GM18907 (cell line): ENCODE data around the gene PNPLA7.
"Not testable (repeated sequence)": the region's sequence is repeated elsewhere in the genome, so short reads cannot be mapped to it uniquely, and the experiment has no call there.

ENCODE experiments used
- ATAC-seq: cut with Tn5 transposase; IDR thresholded peaks from one replicate; pipeline ENCODE4 v1.9.1; 2021; ENCODE audit warnings: mild to moderate bottlenecking, moderate library complexity; ENCODE audit not compliant: unreplicated experiment

PNPLA7 gene

DNA sequence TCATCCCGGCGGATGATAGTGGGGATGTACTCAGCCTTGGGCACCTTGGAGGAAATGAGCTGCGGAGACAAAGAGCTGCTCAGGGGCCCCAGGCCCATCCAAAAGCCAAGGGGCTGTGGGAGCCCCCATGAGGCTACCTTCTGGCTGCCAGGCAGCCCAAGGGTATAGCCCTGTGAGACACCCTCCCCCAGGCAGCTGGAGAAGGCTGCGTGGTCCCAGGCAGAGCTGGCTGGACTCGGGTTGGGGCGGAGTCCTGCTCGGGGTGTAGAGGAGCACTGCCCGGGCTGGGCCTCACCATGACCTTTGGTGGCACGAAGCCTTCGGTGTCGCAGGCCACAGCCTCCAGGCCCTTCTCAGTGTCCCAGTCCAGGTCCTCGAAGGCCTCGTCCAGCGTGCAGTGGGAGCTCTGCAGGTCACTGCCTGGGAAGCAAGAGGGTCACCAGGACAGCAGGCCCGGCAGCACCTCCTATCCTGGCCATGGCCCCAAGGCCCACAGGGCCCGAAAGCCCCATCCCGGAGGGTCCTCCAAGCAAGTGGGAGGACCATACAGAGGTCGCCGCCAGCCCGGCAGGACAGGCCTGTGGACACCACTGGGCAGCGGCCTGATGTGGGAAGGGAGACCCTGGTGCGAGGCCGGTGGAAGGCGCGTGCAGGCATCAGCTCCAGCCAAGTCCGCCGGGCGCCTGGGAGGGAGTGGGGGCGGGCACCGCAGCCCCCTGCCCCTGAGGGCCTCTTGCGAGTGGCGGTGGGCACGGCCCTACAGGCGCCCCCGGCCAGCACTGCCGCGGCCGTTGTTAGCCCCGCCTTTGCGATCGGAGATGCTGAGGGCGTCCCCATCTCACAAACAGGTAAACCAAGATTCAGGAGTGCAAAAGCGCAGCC is 97.2 kb downstream of the PNPLA7 start:
- ATAC-seq, result peak; percentile 1

DNA sequence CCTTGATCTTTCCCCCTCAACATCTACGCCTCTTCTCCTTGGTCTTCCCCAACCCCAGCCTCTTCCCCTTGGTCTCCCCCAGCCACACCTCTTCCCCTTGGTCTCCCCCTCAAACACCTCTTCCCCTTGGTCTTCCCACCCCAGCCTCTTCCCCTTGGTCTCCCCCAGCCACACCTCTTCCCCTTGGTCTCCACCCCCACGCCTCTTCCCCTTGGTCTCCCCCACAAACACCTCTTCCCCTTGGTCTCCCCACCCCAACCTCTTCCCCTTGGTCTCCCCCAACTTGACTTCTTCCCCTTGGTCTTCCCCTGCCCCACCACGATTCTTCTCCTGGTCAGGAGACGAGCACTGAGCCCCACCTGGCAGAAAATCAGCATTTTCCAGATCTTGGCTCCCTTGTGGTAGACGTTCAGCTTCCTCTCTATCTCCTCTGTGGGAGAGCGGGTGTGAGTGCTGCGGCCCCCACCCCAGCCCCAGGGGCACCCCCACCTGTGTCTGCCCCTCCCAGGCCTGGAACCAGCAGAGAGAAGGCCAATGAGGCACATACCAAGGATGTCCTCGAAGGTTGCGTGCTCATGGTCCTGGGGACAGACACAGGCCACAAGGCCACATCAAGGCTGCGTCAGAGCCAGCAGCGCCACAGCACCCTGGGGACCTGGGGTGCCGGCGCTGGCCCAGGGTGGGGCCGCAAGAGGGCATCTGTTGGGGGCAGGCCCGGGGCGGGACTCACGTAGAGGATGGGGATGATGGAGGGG is 98.0 kb downstream of the PNPLA7 start:
- no peak for ATAC-seq

DNA sequence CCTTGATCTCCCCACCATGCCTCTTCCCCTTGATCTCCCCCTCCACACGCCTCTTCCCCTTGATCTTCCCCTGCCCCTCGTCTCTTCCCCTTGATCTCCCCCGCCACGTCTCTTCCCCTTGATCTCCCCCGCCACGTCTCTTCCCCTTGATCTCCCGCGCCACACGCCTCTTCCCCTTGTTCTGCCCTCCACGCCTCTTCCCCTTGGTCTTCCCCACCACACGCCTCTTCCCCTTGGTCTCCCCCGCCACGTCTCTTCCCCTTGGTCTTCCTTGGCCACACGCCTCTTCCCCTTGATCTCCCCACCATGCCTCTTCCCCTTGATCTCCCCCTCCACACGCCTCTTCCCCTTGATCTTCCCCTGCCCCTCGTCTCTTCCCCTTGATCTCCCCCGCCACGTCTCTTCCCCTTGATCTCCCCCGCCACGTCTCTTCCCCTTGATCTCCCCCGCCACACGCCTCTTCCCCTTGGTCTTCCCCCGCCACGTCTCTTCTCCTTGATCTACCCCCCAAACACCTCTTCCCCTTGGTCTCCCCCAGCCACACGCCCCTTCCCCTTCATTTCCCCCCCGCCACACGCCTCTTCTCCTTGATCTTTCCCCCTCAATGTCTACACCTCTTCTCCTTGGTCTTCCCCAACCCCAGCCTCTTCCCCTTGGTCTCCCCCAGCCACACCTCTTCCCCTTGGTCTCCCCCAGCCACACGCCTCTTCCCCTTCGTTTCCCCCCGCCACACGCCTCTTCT is 98.8 kb downstream of the PNPLA7 start:
- ATAC-seq, result not testable (repeated sequence)

DNA sequence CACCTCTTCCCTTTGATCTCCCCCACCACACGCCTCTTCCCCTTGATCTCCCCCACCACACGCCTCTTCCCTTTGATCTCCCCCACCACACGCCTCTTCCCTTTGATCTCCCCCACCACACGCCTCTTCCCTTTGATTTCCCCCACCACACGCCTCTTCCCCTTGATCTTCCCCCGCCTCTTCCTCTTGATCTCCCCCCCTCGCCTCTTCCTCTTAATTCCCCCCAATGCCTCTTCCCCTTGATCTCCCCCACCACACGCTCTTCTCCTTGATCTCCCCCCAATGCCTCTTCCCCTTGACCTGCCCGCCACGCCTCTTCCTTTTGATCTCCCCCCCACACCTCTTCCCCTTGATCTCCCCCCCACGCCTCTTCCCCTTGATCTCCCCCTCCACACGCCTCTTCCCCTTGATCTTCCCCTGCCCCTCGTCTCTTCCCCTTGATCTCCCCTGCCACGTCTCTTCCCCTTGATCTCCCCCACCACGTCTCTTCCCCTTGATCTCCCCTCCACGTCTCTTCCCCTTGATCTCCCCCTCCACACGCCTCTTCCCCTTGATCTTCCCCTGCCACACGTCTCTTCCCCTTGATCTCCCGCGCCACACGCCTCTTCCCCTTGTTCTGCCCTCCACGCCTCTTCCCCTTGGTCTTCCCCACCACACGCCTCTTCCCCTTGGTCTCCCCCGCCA is 99.5 kb downstream of the PNPLA7 start:
- not testable (repeated sequence) for ATAC-seq

DNA sequence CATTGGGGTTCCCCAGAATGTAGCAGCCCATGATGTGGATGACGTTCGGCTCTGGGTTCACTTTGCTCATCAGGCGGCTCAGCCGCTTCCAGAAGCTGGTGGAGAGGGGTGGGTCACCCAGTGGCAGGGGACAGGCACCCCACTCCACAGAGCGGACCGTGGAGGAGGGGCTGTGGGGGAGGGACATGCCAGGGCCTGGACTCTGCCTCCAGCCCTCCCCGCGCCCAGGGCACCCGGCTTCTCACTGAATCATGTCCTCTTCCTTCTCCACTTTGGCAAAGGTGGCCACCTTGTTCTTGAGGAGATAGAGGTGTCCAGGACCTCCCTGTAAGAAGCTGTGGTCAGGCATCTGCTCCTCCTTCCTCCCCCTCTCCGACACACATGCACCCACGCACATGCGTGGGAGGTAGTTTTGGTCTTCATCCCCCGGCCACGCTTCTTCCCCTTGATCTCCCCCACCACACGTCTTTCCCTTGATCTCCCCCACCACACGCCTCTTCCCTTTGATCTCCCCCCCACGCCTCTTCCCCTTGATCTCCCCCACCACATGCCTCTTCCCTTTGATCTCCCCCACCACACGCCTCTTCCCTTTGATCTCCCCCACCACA is 100.2 kb downstream of the PNPLA7 start:
- ATAC-seq, result no peak

DNA sequence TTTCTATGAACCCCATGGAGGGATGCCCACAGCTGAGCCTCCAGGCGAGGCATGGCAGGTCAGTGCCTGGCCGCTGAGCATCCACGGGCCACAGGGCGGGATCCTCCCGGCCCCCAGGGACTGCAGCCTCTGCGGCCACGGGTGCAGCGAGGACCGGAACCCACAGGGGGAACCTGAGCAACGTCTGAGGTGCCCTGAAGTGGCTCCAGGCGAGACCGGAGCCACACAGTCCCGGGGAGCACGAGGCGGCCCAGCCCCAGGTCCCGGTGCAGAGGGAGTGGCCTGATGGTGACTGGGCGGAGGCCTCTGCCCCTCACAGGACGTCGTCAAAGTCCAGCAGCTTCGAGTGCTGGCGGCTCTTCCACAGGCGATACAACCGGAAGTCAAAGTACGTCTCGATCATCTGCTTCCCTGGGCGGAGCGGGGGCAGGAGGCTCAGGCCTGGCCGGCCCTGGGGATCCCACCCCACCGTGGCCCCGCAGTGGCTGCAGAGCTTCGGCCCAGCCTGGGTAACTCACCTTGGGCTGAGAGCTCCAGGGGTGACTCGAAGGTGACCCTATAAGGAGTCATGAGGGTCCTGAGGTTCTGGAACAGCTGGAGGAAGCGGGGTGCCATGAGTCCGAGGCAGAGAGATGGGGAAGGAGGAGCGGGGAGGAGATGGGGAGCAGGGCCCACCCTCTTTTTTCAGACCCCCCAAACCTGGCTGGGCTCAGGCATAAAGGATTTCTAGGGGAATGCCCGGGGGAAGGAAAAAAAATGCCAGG is 100.9 kb downstream of the PNPLA7 start:
- no peak for ATAC-seq

DNA sequence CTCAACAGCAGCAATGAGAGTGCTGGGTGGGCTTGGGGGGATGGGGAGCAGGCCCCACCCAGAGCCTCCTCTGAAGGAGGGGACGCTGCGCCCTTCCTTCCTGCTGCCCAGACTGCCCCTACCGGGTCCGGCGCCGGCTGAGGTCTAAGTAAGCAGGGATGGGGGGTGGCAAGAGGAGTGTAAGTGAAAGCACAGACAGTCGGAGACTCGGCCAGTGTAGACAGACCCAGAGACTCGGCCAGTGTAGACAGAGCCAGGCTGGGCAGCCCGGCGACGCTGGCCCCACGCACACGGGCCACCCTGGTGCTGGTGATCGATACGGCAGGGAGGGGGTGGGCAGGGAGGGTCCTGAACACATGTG is 101.6 kb downstream of the PNPLA7 start:
- ATAC-seq, result no peak

DNA sequence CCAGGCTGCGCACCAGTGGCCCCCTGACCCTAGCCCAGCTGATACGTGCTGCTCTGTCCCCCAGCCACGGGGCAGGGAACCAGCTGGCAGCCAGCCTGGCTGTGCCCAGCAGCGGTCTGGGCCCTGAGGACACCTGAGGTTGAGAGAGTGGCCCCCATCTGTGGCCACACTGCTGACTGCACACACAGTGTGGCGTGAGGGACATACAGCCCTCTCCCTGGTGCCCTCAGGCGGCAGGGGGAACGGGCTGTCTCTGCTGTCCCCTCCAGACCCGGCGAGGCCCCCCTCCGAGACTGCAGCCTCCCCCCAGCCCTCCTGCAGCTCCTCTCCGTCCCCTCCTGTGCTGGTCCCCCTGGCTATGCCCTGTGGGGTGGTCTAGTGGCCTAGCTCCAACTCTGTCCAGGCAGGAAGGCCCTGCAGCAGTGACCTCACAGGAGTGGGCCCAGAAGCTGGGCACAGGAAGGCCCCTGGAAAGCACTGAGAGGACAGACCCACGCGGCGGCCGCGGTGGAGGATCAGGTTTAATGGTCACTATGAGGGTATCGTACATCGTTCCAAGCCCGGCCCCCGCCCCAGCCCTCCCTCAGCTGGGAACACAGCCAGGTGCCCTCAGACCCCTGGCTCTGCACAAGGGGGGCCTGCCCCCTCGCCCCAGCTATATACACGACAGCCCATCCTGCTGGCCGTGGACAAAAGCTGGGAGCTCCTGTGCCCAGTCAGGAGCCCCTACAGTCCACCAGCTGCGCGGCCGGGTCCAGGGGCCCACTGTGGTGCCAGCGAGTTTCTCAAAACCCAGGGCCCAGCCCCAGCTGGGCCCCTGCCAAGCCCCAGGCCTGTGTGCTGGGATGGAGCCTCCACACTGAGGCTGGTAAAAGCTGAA is 102.2 kb downstream of the PNPLA7 start:
- ATAC-seq, result no peak

DNA sequence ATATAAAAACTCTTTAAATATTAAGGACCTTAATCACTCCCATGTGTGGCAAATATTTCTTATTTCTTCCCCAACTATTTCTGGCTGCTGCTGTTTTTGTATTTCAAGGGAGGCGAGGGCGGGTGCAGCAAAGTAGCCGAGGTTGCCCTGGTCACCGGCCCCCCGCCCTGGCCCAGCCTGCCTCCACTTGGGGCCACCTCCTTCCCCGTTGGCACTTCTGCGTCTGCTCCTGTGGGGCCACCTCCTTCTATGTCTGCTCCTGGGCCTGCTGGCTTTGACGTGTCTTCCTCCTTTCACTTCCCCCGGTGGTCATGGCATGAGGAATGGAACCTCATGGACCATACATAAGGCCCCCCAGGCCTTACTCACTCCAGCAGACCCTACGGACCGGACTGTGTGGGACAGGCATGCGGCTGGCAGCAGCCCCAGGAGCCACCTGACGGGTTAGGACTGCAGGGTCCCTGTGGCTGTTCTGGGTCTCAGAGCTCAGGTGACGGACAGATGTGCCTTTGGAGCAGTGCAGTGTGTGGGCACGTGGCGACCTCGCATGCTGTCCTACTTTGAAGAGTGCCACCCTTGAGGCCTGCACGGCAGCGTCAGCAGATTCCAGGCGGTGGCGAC is 103.2 kb downstream of the PNPLA7 start:
- ATAC-seq, result no peak

DNA sequence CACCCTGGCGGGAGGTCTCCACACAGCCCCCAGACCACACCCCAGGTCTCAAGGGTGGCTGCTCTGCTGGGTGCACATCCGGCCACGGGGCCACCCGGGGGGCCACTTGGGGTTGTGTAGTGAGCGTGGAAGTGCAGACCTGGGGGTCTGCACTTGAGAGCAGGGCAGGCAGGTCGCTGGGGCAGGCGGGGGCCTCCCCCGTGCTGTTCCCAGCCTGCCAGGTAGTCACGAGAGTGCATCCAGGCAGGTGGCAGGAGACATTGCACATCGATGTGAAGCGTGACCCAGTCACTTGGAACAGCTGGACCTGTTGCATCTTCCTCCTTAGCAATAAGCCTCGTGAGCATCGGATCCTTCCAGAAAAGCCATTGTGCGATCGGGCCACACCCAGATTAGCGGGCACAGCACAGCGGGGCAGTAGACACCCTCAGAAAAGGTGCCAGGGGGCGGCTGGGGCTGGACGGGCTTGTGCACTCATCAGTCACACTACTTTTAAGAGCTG is 104.2 kb downstream of the PNPLA7 start:
- ATAC-seq, result no peak

DNA sequence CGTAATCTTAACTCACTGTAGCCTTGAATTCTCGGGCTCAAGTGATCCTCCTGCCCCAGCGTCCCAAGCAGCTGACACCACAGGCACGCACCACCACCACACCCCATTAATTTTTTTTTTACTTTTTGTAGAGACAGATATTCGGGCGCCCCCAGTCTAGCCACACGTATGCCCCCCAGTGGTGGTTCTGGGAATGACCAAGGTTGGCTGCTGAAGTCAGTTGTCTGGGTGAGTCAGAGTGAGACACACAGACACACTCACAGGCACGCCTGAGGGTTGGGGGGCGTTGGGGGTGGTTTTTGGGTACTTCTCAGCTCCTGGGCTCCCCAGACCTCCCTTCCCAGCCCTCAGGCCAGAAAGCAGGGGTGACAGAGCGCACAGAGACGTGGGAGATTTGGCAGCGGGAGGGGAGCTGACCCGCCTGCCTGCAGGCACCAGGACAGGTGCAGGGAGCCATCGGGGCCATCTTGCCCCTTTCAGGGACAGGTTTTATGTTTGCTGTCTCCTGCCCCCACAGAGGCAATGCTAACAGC is 104.9 kb downstream of the PNPLA7 start:
- no peak for ATAC-seq

DNA sequence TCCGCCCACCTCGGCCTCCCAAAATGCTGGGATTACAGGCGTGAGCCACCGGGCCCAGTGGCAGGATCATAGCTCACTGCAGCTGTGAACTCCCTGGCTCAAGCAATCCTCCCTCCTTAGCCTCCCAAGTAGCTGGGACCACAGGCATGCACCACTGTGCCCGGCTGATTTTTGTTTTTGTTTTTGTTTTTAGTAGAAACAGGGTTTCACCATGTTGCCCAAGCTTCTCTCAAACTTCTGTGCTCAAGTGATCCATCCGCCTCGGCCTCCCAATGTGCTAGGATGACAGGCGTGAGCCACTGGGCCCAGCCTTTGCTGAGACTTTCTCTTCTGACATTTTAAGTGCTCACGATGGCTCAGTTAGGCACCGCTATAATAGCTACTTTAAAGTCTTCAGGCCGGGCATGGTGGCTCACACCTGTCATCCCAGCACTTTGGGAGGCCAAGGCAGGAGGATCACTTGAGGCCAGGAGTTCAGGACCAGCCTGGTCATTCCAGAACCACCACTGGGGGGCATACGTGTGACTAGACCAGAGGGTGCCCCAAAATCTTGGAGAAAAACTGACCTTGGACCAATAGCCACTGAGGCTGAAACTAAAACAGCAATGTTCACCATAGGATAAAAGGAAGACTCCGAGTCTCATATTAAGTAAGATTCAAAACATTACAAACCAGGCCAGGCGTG is 106.0 kb downstream of the PNPLA7 start:
- no peak for ATAC-seq

DNA sequence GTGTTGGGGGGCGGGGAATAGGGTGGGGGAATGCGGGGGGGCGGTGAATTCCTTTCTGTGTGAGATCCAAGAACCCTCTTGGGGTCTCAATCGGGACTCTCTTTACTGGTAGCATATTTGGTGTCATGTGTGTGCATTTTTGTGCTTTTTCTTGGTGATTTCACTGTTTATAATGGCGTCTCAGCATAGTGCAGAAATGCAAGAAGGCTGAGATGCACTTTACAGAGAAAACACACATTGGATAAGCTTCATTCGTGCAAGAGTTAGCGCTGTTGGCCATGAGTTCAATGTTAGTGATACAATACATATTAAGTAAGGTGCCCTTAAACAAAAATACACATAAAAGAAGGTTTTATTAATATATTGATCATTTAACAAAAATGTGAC is 108.3 kb downstream of the PNPLA7 start:
- ATAC-seq, result no peak

DNA sequence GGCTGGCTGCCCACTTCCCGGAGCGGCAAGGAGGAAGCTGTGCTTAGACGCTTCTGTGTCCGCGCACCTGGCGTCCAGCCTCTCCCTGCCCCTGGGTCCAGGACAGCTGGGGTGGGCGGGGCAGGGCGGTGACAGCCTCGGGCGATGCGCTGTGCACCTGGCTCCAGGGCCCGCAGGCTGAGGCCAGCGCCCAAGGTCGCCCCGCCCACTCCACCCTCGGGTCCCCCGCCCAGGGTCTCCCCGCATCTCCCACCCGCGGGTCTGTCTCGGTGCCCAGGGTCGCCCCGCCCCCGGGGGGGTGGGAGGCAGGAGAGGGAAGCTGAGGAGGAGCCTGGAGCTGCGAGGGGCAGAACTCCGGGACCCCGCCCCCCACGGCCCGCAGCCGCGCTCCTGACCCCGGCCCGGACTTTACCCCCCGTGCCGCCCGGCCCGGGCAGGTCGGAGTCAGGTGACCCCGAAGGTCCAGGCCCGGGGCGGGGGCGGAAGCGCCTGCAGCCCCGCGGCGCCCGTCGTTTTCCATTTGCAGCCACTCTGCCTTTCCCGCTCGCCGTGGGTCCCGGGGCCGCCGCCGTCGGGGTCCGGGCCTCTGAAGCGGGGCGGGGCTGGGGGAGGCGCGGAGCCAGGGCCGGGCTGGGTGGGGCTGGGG is 108.8 kb downstream of the PNPLA7 start, which contains the start of gene ENTPD8:
TSS of gene ENTPD8 (minus strand) at position 69 of the 646 bp plus-strand sequence. CDS start 3,072 bp downstream, outside the sequence.
- no peak for ATAC-seq

DNA sequence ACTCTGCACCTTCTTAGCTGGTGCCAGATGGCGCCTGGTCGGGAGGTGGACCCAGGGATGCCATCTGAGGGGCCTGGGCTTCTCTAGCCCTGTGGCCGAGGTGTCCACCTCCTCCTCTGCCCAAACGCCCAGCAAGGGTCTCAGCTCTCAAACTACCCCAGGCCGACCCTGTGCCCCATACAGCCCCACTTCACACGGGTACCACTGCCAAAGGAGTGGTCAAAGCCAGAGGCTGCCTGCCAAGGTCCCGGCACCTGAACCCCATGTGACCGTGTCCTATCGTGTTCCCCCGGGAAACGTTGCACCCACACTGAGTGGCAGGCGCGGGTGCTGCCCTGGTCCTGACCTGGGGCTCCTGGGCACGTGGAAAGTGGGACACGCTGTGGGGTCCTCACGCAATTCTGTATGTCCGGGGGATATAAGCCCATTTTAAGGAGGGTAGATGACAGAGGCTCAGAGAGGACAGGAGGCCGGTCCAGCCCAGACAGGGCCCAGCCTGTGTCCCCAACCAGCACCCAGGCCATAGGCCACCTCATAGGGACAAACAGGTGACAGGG is 111.0 kb downstream of the PNPLA7 start:
- ATAC-seq, result no peak

DNA sequence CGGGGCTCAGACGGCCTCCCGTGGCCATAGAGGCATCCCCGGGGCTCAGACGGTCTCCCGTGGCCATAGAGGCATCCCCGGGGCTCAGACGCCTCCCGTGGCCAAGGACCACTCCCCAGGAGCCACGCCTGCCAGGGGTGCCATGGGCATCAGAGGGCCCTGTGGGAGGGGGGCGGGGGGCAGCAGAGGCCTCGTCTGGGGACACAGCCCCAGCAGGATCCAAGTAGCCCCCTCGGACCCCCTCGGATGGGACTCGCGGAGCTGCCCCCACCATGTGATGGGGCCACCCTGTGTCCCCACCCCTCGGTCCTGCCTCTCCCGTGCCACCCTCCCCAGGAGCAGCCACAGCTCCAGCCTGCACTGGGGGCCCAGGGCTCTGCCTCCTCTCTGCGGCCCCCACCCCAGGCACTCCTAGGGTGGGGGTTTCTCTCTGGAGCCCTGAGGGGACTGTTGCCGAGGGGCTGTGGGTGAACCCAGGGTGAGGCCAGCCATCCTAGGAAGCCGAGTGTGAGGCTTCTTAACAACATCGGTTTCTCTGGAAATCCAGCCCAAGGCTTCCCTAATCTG is 111.5 kb downstream of the PNPLA7 start:
- no peak for ATAC-seq
